A549 (cell line): ENCODE measurements around the gene ARHGEF4. TPM values are rescaled to one million over a fixed set of nuclear protein-coding genes. Genes with fewer than 3 reads are reported as not detected.
A peak's percentile ranks its signal among the peaks of the same experiment; 100 is the strongest.

ENCODE experiments used
- ATAC-seq, 2 experiments: fragments of 200-7000 bp in 1 of 2; fragments of >200 bp in 1 of 2; cut with Nextera tagmentation in 1 of 2; cut with Tn5 transposase in 1 of 2; 3 replicates each; pipeline versions ENCODE4 v1.8.0 to v1.9.1; 2018 to 2020; ENCODE audit warnings: mild to moderate bottlenecking in 1 of 2, moderate library complexity in 1 of 2
- CTCF ChIA-PET: fragments of 300-600 bp; sonication (Branson Sonifier 250); formaldehyde crosslinking; extraction: SDS; loops from one replicate; lab custom pipeline; 2021; ENCODE audit warnings: antibody characterized with exemption, inconsistent platforms; lab: Yijun Ruan, JAX
- POLR2A ChIA-PET: fragments of 350-600 bp; formaldehyde crosslinking; extraction: SDS; loops from one replicate; lab custom pipeline; 2021; ENCODE audit warnings: antibody characterized with exemption, inconsistent platforms; lab: Yijun Ruan, JAX
- DNase-seq, 2 experiments: peaks; one replicate each; pipeline versions ENCODE4 v3.0.0 to v3.0.0-alpha.2; 2011 to 2016; ENCODE audit warnings: low read depth in 1 of 2, low spot score in 1 of 2
- FAIRE-seq: peaks from 2 replicates; lab custom pipeline; 2011; peaks lifted over from hg19 to GRCh38; lab: Jason Lieb, UNC
- H3K27ac ChIP-seq, 2 experiments: fragments of >200 bp; sonication (Bioruptor Twin); formaldehyde crosslinking; 3 replicates each; pipeline ENCODE4 v1.5.1; 2016 to 2017
- H3K4me1 ChIP-seq: fragments of >200 bp; sonication (Bioruptor Twin); formaldehyde crosslinking; 3 replicates; pipeline ENCODE4 v1.6.1; 2016
- H3K4me2 ChIP-seq: fragments of >200 bp; sonication (Bioruptor Twin); formaldehyde crosslinking; 3 replicates; pipeline ENCODE4 v1.6.1; 2016
- H3K4me3 ChIP-seq: fragments of >200 bp; sonication (Bioruptor Twin); formaldehyde crosslinking; 3 replicates; pipeline ENCODE4 v1.5.1; 2016
- H3K9me3 ChIP-seq: fragments of >200 bp; sonication (Bioruptor Twin); formaldehyde crosslinking; 3 replicates; pipeline ENCODE4 v1.6.1; 2016
- BHLHE40 ChIP-seq: IDR thresholded peaks from 2 replicates; pipeline ENCODE4 v1.6.1; 2012; ENCODE audit warnings: low read depth, low read length, inconsistent platforms
- CHD2 ChIP-seq: fragments of 150-350 bp; IDR thresholded peaks from 2 replicates; pipeline ENCODE4 v1.6.1; 2014; ENCODE audit warnings: low read length; ENCODE audit not compliant: partially characterized antibody
- CHD4 ChIP-seq: fragments of 200-600 bp; sonication (generic); IDR thresholded peaks from 2 replicates; pipeline ENCODE4 v1.6.1; 2016; ENCODE audit warnings: antibody characterized with exemption, mild to moderate bottlenecking, borderline replicate concordance
- FOSL2 ChIP-seq, 2 experiments: fragments of 450-650 bp in 1 of 2; fragments of >200 bp in 1 of 2; sonication (Bioruptor Twin) in 1 of 2; formaldehyde crosslinking; IDR thresholded peaks; 2 replicates each; pipeline versions ENCODE4 v1.5.0 to v1.6.1; 2016 to 2020; ENCODE audit warnings: mild to moderate bottlenecking in 1 of 2, moderate library complexity in 1 of 2
- HDAC2 ChIP-seq: fragments of 200-600 bp; sonication (generic); IDR thresholded peaks from 2 replicates; pipeline ENCODE4 v1.6.1; 2016
- HOXA7 ChIP-seq: fragments of 250-450 bp; sonication (Bioruptor Pico); IDR thresholded peaks from 2 replicates; pipeline ENCODE4 v1.5.0; 2020; ENCODE audit warnings: mild to moderate bottlenecking, moderate library complexity
- HOXB13 ChIP-seq: fragments of 250-450 bp; sonication (Bioruptor Pico); IDR thresholded peaks from 2 replicates; pipeline ENCODE4 v1.5.0; 2020; ENCODE audit warnings: low read depth, mild to moderate bottlenecking, moderate library complexity
- HOXB5 ChIP-seq: fragments of 250-450 bp; sonication (Bioruptor Pico); IDR thresholded peaks from 2 replicates; pipeline ENCODE4 v1.5.0; 2020; ENCODE audit warnings: mild to moderate bottlenecking, moderate library complexity
- KDM1A ChIP-seq: fragments of 200-600 bp; sonication (generic); IDR thresholded peaks from 2 replicates; pipeline ENCODE4 v1.6.1; 2016; ENCODE audit warnings: low read depth, mild to moderate bottlenecking
- KDM5A ChIP-seq: fragments of 200-600 bp; sonication (generic); IDR thresholded peaks from 2 replicates; pipeline ENCODE4 v1.6.1; 2016; ENCODE audit warnings: antibody characterized with exemption, mild to moderate bottlenecking
- MAFK ChIP-seq: fragments of 450-650 bp; IDR thresholded peaks from 2 replicates; pipeline ENCODE4 v1.6.1; 2014; ENCODE audit not compliant: partially characterized antibody
- MYC ChIP-seq: IDR thresholded peaks from 2 replicates; pipeline ENCODE4 v1.6.1; 2012; ENCODE audit warnings: mild to moderate bottlenecking, inconsistent platforms, low read length, improper control_type of control experiment, borderline replicate concordance
- NFE2L2 ChIP-seq: fragments of 150-350 bp; conservative IDR thresholded peaks from 2 replicates; pipeline ENCODE4 v1.6.1; 2014; ENCODE audit warnings: low read length
- NPAS2 ChIP-seq: fragments of 250-450 bp; sonication (Bioruptor Pico); IDR thresholded peaks from 2 replicates; pipeline ENCODE4 v1.8.0; 2022; ENCODE audit warnings: mild to moderate bottlenecking, moderate library complexity, borderline replicate concordance
- PBX3 ChIP-seq: IDR thresholded peaks from 2 replicates; pipeline ENCODE4 v1.6.1; 2012
- PHF8 ChIP-seq: fragments of 200-600 bp; sonication (generic); IDR thresholded peaks from 2 replicates; pipeline ENCODE4 v1.6.1; 2016; ENCODE audit warnings: low read depth, mild to moderate bottlenecking, antibody characterized with exemption, moderate library complexity, borderline replicate concordance
- RAD21 ChIP-seq, 2 experiments: fragments of >200 bp in 1 of 2; sonication (Bioruptor Twin) in 1 of 2; formaldehyde crosslinking in 1 of 2; IDR thresholded peaks in 1 of 2; conservative IDR thresholded peaks in 1 of 2; 2 replicates in 1 of 2; 3 replicates in 1 of 2; pipeline ENCODE4 v1.6.1; 2012 to 2018; ENCODE audit warnings: inconsistent platforms in 1 of 2
- RCOR1 ChIP-seq: fragments of 150-350 bp; IDR thresholded peaks from 2 replicates; pipeline ENCODE4 v1.6.1; 2014; ENCODE audit warnings: antibody characterized with exemption, low read length, low read depth
- TFCP2L1 ChIP-seq: fragments of 250-450 bp; sonication (Bioruptor Pico); IDR thresholded peaks from 2 replicates; pipeline ENCODE4 v1.5.0; 2021; ENCODE audit warnings: mild to moderate bottlenecking
- TP53 ChIP-seq: fragments of 250-450 bp; sonication (Bioruptor Pico); IDR thresholded peaks from 2 replicates; pipeline ENCODE4 v1.5.0; 2021; ENCODE audit warnings: mild to moderate bottlenecking, moderate library complexity
- ZC3H11A ChIP-seq: fragments of 450-650 bp; IDR thresholded peaks from 2 replicates; pipeline ENCODE4 v1.6.1; 2014; ENCODE audit warnings: antibody characterized with exemption, mild to moderate bottlenecking
- WGBS: methylation state at CpG from one replicate; pipeline ENCODE4 v1.1.6; 2017; ENCODE audit errors: missing lambda C conversion rate; 5-methylcytosine and 5-hydroxymethylcytosine counted together
- polyA plus RNA-seq, 4 experiments: library from polyadenylated mRNA; depleted of rRNA in 3 of 4; stranded (reverse); fragments of >200 nt; fragmentation: RNase III in 1 of 4; extraction: RNeasy Plus Mini Kit Qiagen cat#74134 plus additional on column Dnase treatment in 1 of 4; gene quantifications; 2 replicates in 3 of 4; 3 replicates in 1 of 4; pipeline ENCODE4 v1.2.3, GENCODE V29; 2011 to 2017
- TF ChIP-seq, protein P1 (sequence below): IDR thresholded peaks from 2 replicates; pipeline ENCODE4 v1.6.1; 2012; ENCODE audit warnings: low read depth, borderline replicate concordance

Gene ARHGEF4
- polyA plus RNA-seq, 2 of the 4 experiments (the other 2 are of a cell fraction) = 1.00 to 2.1 TPM

GRCh38 chr2:130966775-130967490 is 130.2 kb downstream of the ARHGEF4 start:
- DNase-seq (no peak), FAIRE-seq (no peak), ATAC-seq (no peak)
- Histone ChIP-seq H3K9me3 (no peaks in the 10 kb centered on the region), H3K27ac (no peak overlapping the region), H3K4me2 (no peak overlapping the region), H3K4me1 (no peaks in the 10 kb centered on the region), H3K4me3 (no peak overlapping the region)
- TF ChIP-seq MAFK (peak; percentile 32), NPAS2 (CRISPR knock-in tag) (no peak)
- WGBS = 57% methylated on average over 14 of the region's 14 CpGs
- ChIA-PET CTCF (interaction anchor here (1.4 to 1.5 kb wide), 2 partner anchors 19 to 169 kb away, joined by 3 to 4 read pairs; no protein-coding TSS in a partner anchor), POLR2A (no interaction called here)

DNA sequence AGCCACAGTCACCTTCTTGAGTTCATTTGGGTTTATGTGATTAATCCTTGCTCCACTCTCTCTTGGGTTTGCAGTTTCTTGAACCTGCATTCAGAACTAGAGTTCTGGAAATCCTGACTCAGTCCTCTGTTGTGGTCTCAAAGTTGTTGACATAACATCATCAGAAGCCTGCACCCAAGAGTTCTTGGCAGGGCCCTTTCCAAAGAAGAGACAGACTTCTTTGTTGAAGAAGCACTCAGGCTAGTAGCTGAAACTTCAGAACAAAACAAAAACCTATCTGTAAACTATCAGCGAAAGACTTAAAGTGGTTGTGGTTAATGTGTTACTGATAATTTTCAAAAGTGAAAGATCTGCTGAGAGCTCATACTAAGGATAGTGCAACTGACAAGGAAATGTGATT is 135.7 kb downstream of the ARHGEF4 start:
- no peak for ATAC-seq
- WGBS = 59% methylated on average over 1 of the region's 1 CpG

GRCh38 chr2:130975729-130976128 is 139.0 kb downstream of the ARHGEF4 start:
- ChIA-PET CTCF (no interaction called here), POLR2A (no interaction called here)
- Histone ChIP-seq H3K4me3 (no peak overlapping the region), H3K9me3 (0 out of 3 replicates have a peak, but pooled peaks cover 6% of the 10 kb centered on the region), H3K4me2 (no peak overlapping the region), H3K4me1 (no peaks in the 10 kb centered on the region), H3K27ac (no peak overlapping the region)
- DNase-seq = no peak
- no peak for ATAC-seq
- FAIRE-seq = no peak
- WGBS = 61% methylated on average over 11 of the region's 11 CpGs
- TF ChIP-seq HOXA7 (CRISPR knock-in tag) (no peak), NFE2L2 (no peak), TP53 (CRISPR knock-in tag) (no peak), RCOR1 (no peak), PBX3 (no peak), CHD4 (no peak), CHD2 (no peak), MYC (no peak), KDM1A (no peak), KDM5A (no peak), HOXB5 (CRISPR knock-in tag) (no peak), ZC3H11A (no peak), HDAC2 (no peak), RAD21 (conservative IDR thresholded peaks at IDR 0.05 in 1 of 2, IDR thresholded peaks at IDR 0.05 in 1 of 2) (no peak), TFCP2L1 (no peak), HOXB13 (no peak), NPAS2 (CRISPR knock-in tag) (no peak), PHF8 (no peak), BHLHE40 (no peak)
- TF ChIP-seq, protein P1, sequence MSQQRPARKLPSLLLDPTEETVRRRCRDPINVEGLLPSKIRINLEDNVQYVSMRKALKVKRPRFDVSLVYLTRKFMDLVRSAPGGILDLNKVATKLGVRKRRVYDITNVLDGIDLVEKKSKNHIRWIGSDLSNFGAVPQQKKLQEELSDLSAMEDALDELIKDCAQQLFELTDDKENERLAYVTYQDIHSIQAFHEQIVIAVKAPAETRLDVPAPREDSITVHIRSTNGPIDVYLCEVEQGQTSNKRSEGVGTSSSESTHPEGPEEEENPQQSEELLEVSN = no peak

More for the DNA sequence above, 135.7 kb downstream of the ARHGEF4 start:
- DNase-seq = no peak
- Histone ChIP-seq H3K4me3 (no peak overlapping the region), H3K9me3 (0 out of 3 replicates have a peak, but pooled peaks cover 3% of the 10 kb centered on the region), H3K4me1 (no peaks in the 10 kb centered on the region), H3K4me2 (no peak overlapping the region), H3K27ac (no peak overlapping the region)
- FAIRE-seq = no peak
- POLR2A ChIA-PET = no interaction called here
- TF ChIP-seq, protein P1 = no peak
- TF ChIP-seq FOSL2 (IDR thresholded peaks at IDR 0.05) (no peak), FOSL2 (CRISPR knock-in tag; IDR thresholded peaks at IDR 0.05) (no peak)
- CTCF ChIA-PET = interaction anchor here (0.7 kb wide), 1 partner anchor 175 kb away, joined by 3 read pairs; no protein-coding TSS in a partner anchor
